Adrenal gland (tissue), 12 donors: ENCODE measurements around the gene FGFBP2. TPM values are rescaled to one million over a fixed set of nuclear protein-coding genes. Genes with fewer than 3 reads are reported as not detected.
A peak's percentile ranks its signal among the peaks of the same experiment; 100 is the strongest.

ENCODE experiments used
- DNase-seq, 7 donors: peaks; one replicate each; pipeline ENCODE4 v3.0.0-alpha.2; 2019 to 2020
- H3K27ac ChIP-seq, 5 donors: fragments of 200-600 bp; sonication (generic) in 4 of 5; 1 replicate in 3 of 5; 2 replicates in 2 of 5; pipeline versions ENCODE4 v1.5.1 to v1.8.0; 2016 to 2020; ENCODE audit warnings: mild to moderate bottlenecking in 1 of 5
- H3K27me3 ChIP-seq: fragments of 200-600 bp; 2 replicates; pipeline ENCODE4 v1.8.0; 2021
- H3K36me3 ChIP-seq, 2 donors: fragments of 200-600 bp; replicated peaks in 1 of 2; 1 replicate in 1 of 2; 2 replicates in 1 of 2; pipeline versions ENCODE4 v1.5.1 to v1.8.0; 2018 to 2022
- H3K4me1 ChIP-seq, 2 donors: fragments of 200-600 bp; replicated peaks in 1 of 2; 1 replicate in 1 of 2; 2 replicates in 1 of 2; pipeline versions ENCODE4 v1.5.1 to v1.8.0; 2018 to 2021
- H3K4me3 ChIP-seq, 4 donors: fragments of 200-600 bp; sonication (generic) in 3 of 4; one replicate each; pipeline ENCODE4 v1.5.1; 2016 to 2018
- H3K9me3 ChIP-seq, 3 donors: fragments of 200-600 bp; sonication (generic) in 1 of 3; replicated peaks in 1 of 3; 1 replicate in 2 of 3; 2 replicates in 1 of 3; pipeline versions ENCODE4 v1.5.1 to v1.8.0; 2016 to 2021
- POLR2A ChIP-seq, 2 donors: fragments of 450-650 bp; IDR thresholded peaks; one replicate each; pipeline ENCODE4 v1.6.1; 2017; ENCODE audit warnings: antibody characterized with exemption in 2 of 2, mild to moderate bottlenecking in 2 of 2, moderate library complexity in 1 of 2
- WGBS, 4 donors: extraction: QIAGEN DNeasy Blood & Tissue Kit in 2 of 4; methylation state at CpG; one replicate each; pipeline versions ENCODE4 v1.1.5 to v1.1.7; 2013 to 2017; 5-methylcytosine and 5-hydroxymethylcytosine counted together
- intact Hi-C, 2 donors: fragments of 100-400 bp; cut with DNase I; formaldehyde crosslinking; loops; one replicate each; pipeline versions ENCODE4 v1.14.1 to v1.15.0; 2022 to 2023
- polyA plus RNA-seq, 3 donors: library from polyadenylated mRNA; stranded (reverse); fragments of 200-250 nt in 2 of 3; fragments of 350-450 nt in 1 of 3; fragmentation: Illumina TruSeq in 1 of 3; extraction: RNeasy Lipid Tissue Mini Kit (QIAGEN cat#74804) in 1 of 3; gene quantifications; one replicate each; pipeline ENCODE4 v1.2.3, GENCODE V29; 2013 to 2014
- total RNA-seq, 9 donors: library from RNA; depleted of rRNA in 4 of 9; stranded (reverse); fragments of >200 nt in 4 of 9; fragments of 120-200 nt in 1 of 9; fragmentation: NEBNext Ultra II Directional in 1 of 9; extraction: Animal tissue kit (Norgen Biotek cat#: 25700) in 1 of 9; gene quantifications; one replicate each; pipeline versions ENCODE4 v1.1.0 to v1.2.4, GENCODE V29; 2013 to 2023
- TF ChIP-seq, protein P1 (sequence below), 6 experiments: fragments of 450-650 bp in 4 of 6; fragments of 200-600 bp in 2 of 6; sonication (generic) in 1 of 6; IDR thresholded peaks; 1 replicate in 5 of 6; 2 replicates in 1 of 6; pipeline versions ENCODE4 v1.5.1 to v1.8.0; 2016 to 2021; ENCODE audit warnings: antibody characterized with exemption in 6 of 6, mild to moderate bottlenecking in 2 of 6, moderate library complexity in 1 of 6
- donor health status: healthy with polysubstance abuse.
- donor health status: Bipolar disorder and iron deficiency.
- donor health status: DM: yes; HTN: yes; CAD: no.
- donor health status: DM: no; HTN: no; CAD: no.
- donor health status: DM: no; HTN: no; CAD: no.
- donor health status: DM: yes; HTN: yes; CAD: no.

FGFBP2 gene
- total and polyA plus RNA-seq, 12 donors, result 0.26 to 2.9 (median 0.94) TPM; not detected in 2

DNA sequence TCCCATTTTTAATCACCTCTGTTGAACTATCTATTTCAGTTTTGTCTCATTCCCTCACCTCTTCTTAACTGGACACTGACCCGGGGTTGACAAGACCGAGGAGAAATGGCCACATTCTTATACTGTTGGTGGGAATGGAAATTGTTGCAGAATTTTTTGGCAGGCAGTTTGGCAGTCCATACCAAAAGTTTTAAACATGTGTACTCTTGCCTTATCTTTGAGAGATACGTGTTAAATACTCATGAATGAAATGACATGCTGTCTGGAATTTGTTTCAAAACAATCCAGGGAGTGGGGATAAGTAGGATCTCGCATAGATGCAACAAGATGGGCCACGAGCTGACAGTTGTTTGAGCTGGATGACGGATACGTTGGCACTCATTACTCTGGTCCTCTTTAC is 36.5 kb downstream of the FGFBP2 start:
- Histone ChIP-seq H3K9me3 (no peaks in the 10 kb centered on the region), H3K4me1 (no peaks in the 10 kb centered on the region), H3K4me3 (no peak overlapping the region), H3K27ac (no peak overlapping the region), H3K36me3 (no peaks in the 10 kb centered on the region), H3K27me3 (no peaks in the 10 kb centered on the region)
- WGBS, 4 donors, result 75 to 83% (median 78%) methylated on average over 7 of the region's 7 CpGs
- no peak for TF ChIP-seq POLR2A (IDR thresholded peaks at IDR 0.05)
- TF ChIP-seq, protein P1, sequence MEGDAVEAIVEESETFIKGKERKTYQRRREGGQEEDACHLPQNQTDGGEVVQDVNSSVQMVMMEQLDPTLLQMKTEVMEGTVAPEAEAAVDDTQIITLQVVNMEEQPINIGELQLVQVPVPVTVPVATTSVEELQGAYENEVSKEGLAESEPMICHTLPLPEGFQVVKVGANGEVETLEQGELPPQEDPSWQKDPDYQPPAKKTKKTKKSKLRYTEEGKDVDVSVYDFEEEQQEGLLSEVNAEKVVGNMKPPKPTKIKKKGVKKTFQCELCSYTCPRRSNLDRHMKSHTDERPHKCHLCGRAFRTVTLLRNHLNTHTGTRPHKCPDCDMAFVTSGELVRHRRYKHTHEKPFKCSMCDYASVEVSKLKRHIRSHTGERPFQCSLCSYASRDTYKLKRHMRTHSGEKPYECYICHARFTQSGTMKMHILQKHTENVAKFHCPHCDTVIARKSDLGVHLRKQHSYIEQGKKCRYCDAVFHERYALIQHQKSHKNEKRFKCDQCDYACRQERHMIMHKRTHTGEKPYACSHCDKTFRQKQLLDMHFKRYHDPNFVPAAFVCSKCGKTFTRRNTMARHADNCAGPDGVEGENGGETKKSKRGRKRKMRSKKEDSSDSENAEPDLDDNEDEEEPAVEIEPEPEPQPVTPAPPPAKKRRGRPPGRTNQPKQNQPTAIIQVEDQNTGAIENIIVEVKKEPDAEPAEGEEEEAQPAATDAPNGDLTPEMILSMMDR (IDR thresholded peaks at IDR 0.05), result no peak
- intact Hi-C loops, result no loop called here
- DNase-seq, result no peak

DNA sequence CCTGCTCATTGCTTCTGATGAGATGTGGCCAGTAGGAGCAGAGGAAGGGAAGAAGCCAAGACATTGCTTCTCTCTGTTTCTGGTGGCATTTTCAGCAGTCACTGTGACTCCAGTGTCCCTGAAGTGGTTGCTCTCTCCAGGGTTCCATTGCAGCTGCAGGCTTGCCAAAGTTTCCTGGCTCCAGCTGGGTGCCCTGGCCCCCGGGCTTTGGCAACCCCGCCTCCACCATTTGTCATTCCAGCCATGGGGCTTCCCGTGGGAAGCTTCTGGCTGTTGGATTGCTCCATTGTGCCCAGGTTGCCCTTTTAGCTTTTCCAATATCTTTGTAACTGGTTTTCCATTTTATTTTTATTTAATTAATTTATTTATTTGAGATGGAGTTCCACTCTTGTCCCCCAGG is 37.1 kb downstream of the FGFBP2 start:
- Histone ChIP-seq H3K4me3 (no peak overlapping the region), H3K36me3 (no peaks in the 10 kb centered on the region), H3K9me3 (no peaks in the 10 kb centered on the region), H3K27ac (no peak overlapping the region), H3K27me3 (no peaks in the 10 kb centered on the region), H3K4me1 (peaks cover 0 to 3% of the 10 kb centered on the region in 2 donors)
- TF ChIP-seq POLR2A (IDR thresholded peaks at IDR 0.05), result no peak
- TF ChIP-seq, protein P1 (IDR thresholded peaks at IDR 0.05), result no peak
- 55 to 63% (median 60%) methylated on average over 3 of the region's 3 CpGs for WGBS, 4 donors
- intact Hi-C loops, result no loop called here
- no peak for DNase-seq

DNA sequence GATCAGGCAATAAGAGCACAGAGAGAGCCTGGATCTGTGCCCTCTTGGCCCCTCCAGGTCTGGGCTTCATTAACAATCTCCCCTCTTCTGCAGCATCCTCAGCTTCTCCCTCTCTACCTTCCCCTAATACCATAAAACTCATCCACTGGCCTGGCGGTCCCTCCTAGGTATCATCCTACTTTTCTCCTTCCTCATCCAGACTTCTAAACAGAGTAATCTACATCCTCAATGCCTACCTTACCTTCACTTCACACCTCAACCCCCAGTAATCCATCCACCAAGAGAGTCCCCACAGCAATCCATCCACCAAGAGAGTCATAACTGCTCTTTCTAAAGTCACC is 41.4 kb downstream of the FGFBP2 start:
- Histone ChIP-seq H3K4me1 (peaks cover 0 to 4% of the 10 kb centered on the region in 2 donors), H3K27ac (no peak overlapping the region), H3K9me3 (no peaks in the 10 kb centered on the region), H3K27me3 (no peaks in the 10 kb centered on the region), H3K4me3 (no peak overlapping the region), H3K36me3 (no peaks in the 10 kb centered on the region)
- no peak for DNase-seq
- TF ChIP-seq, protein P1 (IDR thresholded peaks at IDR 0.05), result no peak
- no peak for TF ChIP-seq POLR2A (IDR thresholded peaks at IDR 0.05)
- 84 to 100% (median 91%) methylated on average over 1 of the region's 1 CpG for WGBS, 4 donors
- intact Hi-C loops, result no loop called here

DNA sequence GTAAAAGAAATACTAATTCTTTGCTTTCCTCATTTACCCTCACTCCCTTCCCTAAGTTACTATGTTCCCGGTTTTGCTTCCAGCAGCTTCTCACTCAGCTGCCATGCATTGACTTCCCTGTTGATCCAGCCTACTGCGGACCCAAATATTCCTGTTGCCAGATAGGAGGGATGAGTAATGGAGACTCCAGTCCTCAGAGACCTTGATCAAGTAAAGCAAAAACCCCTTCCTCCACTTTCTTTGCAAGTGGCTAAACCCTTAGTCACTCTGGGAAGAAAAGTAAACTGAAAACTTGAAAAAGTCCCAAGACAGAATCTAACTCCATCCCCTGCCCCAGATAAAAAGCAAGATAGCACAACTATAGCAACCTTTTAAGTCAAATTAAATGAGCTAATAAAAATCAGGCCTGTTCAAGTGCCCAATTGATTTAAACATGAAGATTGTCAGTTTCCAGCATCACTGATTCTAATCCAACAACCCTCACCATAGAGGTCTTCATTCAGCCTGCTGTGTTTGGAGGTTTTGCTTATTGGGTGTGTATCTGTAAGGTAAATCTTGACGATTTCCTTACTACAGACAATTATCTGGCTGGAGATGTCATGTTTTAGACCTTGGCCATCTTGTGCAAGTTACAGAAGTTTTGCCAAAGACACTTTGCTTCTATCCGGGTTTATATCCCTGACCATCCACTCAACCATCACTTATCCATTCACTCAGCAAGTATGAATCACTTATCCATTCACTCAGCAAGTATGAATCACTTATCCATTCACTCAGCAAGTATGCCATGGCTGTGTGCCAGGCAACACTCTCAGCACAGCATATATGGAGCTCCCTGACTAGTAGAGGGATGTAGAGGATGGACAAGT is 42.0 kb downstream of the FGFBP2 start:
- no peaks in the 10 kb centered on the region for H3K36me3 ChIP-seq
- no peaks in the 10 kb centered on the region for H3K9me3 ChIP-seq
- no peaks in the 10 kb centered on the region for H3K27me3 ChIP-seq
- intact Hi-C loops, result no loop called here
- DNase-seq, result peak; percentile 63 to 90 (median 87)
- WGBS, 4 donors, result 51 to 57% (median 53%) methylated on average over 4 of the region's 4 CpGs
- H3K4me3 ChIP-seq, result no peak overlapping the region
- TF ChIP-seq POLR2A (IDR thresholded peaks at IDR 0.05), result no peak
- TF ChIP-seq, protein P1 (IDR thresholded peaks at IDR 0.05), result no peak
- no peak overlapping the region for H3K27ac ChIP-seq
- H3K4me1 ChIP-seq, result peaks cover 0 to 4% of the 10 kb centered on the region in 2 donors
